ENCODE results near the gene MSLN.

The MSLN gene

GRCh38 chr16:807347-808084 is 47.0 kb downstream of the MSLN start:
- peak; percentile 72 for DNase-seq (ENCODE audit: low read depth)

GRCh38 chr16:808085-808386 is 47.5 kb downstream of the MSLN start:
- no peak for DNase-seq (ENCODE audit: low read depth)

GRCh38 chr16:813204-813915 is 52.8 kb downstream of the MSLN start:
- peak; percentile 19 for DNase-seq (ENCODE audit: low read depth)

- DNase-seq (ENCODE audit: low read depth): no peak
Observed at GRCh38 chr16:813916-814412, 53.4 kb downstream of the MSLN start.

GRCh38 chr16:814974-815373 is 54.4 kb downstream of the MSLN start:
- no peak for DNase-seq (ENCODE audit: low read depth)

GRCh38 chr16:815861-816260 is 55.3 kb downstream of the MSLN start:
- no peak for DNase-seq (ENCODE audit: low read depth)

- DNase-seq (ENCODE audit: low read depth): no peak
Observed at GRCh38 chr16:817001-817906, 56.7 kb downstream of the MSLN start.

- no peak for DNase-seq (ENCODE audit: low read depth)
Observed at GRCh38 chr16:818132-818531, 57.6 kb downstream of the MSLN start.
